Activated naive CD8-positive, alpha-beta T cell treated with anti-CD3 and anti-CD28 coated beads, Interleukin-2, amount 50 U/mL, for 16 hours (primary cell): ENCODE results near the gene ID2.
A peak's percentile ranks its signal among the peaks of the same experiment; 100 is the strongest.

Experiments
- DNase-seq: peaks from one replicate; pipeline ENCODE4 v3.0.0-alpha.2; 2020; ENCODE audit warnings: low read depth, low spot score

Gene ID2, protein sequence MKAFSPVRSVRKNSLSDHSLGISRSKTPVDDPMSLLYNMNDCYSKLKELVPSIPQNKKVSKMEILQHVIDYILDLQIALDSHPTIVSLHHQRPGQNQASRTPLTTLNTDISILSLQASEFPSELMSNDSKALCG

DNA sequence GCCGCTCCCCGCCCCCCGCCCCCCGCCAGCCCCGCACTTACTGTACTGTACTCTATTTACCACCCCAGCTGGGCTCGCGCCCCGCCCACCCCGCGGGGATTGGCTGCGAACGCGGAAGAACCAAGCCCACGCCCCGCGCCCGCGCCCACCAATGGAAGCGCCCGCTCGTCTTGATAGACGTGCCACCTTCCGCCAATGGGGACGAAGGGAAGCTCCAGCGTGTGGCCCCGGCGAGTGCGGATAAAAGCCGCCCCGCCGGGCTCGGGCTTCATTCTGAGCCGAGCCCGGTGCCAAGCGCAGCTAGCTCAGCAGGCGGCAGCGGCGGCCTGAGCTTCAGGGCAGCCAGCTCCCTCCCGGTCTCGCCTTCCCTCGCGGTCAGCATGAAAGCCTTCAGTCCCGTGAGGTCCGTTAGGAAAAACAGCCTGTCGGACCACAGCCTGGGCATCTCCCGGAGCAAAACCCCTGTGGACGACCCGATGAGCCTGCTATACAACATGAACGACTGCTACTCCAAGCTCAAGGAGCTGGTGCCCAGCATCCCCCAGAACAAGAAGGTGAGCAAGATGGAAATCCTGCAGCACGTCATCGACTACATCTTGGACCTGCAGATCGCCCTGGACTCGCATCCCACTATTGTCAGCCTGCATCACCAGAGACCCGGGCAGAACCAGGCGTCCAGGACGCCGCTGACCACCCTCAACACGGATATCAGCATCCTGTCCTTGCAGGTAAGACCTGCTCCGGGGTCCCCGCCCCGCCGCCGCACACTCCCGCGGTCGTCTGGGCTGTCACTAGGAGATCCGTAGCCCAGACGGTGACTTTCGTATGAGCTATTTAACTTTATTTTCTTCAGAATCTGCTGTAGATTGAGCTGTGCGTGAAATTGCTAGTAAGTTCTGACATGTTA, at the start of gene ID2:
TSS of gene ID2 (plus strand) at position 271 of the 907 bp plus-strand sequence. CDS start at position 381, 110 bp downstream.
- DNase-seq, result peak; percentile 98

DNA sequence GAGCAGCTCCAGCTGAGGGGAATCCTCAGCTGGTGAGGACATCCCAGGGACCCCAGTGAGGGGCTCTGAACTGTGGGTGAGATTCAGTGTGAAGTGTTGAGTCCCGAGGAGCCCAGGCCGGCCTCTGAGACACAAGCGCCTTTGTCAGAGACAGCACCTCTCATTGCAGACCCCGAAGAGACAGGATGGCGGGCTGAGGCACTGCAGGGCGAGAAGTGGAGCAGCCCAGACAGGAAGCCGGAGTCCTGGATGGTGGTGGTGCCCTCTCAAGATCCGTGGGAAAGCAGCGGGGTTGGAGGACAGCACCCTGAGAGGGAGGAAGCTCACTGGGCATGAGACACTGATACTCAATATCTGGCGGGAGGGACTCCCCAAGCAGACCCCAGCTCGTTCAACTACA, 49.1 kb upstream of the ID2 start:
- DNase-seq, result no peak

DNA sequence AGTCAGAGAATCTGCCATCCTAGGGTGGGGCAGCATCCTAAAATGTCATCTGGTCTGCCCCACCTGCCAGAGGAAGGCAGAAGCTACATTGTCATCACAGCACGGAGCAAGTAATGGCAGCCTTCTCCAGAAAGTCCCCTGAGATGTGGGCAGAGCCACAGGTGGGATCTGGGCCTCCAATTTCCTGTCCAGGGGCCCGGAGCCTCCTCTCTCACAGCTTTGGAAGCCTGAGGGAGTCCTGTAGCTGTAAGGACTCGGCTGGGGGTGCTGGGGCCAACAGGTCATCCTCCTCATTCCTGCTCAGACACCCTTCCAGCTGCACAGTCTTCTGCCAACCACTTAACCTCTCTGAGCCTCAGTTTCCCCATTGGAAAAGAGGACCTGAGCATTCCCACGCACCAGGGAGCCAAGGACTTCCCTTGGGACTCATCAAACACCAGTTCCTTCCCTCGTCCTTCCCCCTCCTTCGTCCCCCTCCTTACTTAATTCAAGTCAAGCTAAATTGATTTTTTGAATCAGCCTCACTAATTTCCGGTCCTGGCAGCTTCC, 48.6 kb upstream of the ID2 start:
- DNase-seq, result no peak

DNA sequence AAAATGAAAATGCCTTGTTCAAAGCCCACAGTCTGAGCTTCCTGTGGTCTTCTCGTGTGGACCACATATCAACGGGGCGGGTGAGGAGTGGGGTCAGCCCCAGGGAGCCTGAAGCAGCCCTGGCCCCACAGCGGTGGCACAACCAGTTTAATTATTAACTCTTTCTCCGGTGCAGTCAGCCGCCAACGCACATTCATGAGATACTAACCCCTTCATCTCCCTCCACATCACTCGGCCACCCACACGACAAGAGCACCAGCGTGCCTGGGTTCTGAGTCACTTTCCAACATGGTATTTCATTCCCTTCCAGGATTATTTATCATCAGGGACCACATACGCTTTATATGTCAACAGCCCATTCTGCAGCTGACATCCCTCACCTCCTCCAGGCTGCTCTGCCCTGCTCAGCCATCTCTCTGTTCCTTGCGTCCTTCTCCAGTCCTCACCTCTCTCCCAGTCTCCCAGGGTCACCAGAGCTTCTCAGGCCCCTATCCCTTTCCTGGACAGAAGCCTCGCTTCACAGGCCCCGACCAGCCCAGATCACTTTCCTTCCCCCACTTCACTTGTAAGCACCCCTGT, 48.0 kb upstream of the ID2 start:
- no peak for DNase-seq

DNA sequence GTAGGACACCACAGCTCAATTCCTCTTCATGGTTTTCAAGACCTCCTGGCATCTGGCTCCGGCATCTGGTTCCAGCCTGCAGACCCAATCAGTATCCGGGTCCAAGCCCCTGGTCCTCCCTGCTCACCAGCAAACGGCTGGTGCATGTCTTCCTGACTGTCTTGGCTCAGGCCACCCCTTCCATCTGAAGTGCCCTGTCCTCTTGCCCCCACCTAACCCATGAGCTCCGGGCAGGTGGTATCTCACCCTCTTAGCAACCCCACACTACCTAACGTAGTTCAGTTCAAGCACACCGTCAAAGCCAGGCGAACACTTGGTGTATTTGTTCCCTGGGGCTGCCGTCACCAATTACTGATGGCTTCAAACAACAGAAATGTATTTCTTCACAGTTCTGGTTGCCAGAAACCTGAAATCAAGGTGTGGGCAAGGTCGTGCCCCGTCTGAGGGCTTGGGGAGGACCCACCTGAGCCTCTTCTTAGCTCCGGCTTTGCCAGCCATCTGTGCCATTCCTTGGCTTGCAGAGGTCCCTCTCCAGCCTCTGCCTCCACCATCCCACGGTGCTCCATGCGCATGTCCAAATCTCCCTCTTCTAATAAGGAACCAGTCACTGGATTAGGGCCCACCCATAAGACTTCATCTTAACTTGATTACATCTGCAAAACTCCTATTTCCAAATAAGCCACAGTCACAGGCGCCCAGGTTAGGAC, 47.2 kb upstream of the ID2 start:
- DNase-seq, result no peak

DNA sequence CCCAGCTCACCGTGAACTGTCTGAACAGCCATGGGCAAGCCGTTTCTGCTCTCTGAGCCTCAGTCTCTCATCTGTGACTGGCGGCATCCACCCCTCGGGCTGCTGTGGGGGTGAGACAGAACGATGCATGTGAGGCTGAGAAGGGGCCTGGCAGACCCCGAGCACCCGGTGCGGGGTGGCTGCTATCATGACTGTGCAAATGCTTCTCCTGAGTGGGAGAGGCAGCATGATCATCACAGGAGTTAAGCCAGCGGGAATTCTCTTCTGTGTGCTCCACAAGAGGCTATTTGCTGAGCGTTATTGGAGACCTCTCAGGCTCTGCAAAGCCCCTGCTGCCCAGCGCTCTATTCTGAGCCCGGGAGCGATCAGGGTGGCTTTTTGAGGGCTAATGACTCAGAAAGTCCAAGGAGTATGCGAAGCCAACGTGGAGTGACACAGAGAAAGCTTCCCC, 45.8 kb upstream of the ID2 start:
- DNase-seq, result no peak

DNA sequence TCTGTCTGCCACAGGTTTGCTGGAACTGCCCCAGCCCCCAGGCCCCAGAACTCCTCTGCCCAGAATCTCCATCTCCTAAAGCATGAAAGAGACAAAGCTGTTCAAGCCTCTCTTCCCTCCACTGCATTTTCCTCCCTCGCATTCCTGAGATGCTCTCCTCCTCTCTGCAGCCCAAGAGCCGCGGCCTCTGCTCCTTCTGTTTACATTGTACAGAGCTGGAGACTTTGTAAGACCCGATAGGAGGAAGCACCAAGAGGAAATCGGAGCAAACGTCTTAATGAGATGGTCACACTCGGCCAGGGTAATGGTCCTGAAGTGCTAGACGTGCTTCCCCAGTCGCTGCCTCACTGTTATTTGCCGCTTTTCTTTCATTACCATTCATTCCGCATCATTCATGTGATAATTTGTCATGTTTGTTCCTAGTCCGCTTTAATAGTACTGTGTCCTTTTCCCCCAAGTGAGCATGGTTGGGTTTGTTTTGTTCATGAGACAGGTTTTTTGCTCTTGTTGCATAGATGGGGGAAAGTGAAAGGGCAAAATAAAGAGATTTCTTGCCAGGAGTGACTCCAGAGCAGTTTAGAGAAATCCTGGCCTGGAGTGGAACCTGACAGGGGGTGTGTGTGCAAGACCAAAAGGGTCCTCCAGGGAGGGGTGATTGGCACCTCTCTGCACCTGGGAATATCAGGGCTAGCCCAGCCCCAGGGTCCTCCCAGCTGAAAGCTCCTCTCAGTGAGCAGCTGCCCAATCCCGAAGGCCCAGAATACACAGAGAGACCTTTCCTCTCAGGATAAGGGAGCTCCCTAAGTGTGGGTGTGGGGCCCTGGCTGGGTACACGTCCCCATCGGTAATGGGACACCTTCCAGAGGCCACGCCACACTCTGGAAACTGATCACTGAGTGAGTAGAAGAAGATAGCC, 44.9 kb upstream of the ID2 start:
- DNase-seq, result no peak

DNA sequence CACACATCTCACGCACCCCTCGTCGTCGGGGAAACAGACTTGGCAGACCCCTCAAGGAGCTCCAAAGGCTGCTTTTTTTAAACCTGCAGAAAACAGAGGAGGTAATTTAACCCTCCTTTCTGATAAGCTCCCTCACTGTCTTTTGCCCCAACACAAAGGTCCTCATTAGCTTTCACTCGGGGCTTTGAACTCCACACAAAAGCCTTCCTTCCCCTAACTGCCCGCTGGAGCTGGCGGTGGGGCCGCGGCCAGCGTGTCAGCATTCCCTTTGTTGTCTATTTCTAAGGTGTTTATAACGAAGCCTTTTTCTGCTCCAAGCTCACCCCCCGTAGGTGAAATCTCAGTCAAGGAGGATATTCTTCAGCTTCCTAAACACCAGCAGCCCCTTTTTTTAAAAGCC, 43.5 kb upstream of the ID2 start:
- DNase-seq, result no peak

DNA sequence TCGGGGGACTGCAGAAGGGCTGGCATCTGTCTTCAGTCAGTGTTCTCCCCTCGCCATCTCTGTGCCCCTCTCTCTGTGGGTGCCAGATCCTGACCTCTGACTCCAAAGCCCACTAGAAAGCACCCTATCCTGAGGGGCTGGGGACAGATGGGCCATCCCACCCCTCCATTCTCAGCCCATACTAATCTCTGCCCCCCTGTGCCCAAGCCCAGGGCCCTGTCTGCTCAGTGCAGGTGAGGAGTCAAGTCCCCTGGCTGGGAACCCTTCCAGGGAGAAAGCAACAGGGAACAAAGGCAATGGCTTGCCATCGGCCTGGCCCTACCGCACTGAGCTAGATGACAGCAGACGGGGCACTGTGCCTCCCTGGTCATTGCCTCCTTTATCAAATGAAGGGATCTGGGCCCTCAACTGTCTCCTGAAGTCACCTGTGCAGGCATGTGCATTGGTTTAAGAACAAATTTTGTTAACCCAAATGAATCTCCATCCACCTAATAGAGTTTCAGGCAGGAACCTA, 42.7 kb upstream of the ID2 start:
- no peak for DNase-seq

DNA sequence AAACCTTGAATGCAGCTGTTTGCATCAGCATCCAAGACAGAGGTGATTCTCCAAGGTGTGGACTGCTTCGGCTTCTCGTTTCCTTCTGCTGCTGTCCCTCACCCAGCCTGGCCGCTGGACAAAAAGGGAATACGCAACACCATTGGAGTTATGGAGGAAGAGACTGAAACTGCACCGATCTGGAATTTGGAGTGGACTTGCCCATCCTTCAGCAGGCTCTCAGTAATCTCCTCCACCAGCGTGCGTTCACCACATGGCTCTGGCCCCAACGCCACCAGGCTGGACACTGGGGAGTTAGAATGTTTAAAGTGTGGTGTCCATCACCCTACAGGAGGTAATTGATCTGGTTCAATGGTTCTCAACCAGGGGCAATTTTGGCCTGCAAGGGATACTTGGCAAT, 41.4 kb upstream of the ID2 start:
- DNase-seq, result no peak

DNA sequence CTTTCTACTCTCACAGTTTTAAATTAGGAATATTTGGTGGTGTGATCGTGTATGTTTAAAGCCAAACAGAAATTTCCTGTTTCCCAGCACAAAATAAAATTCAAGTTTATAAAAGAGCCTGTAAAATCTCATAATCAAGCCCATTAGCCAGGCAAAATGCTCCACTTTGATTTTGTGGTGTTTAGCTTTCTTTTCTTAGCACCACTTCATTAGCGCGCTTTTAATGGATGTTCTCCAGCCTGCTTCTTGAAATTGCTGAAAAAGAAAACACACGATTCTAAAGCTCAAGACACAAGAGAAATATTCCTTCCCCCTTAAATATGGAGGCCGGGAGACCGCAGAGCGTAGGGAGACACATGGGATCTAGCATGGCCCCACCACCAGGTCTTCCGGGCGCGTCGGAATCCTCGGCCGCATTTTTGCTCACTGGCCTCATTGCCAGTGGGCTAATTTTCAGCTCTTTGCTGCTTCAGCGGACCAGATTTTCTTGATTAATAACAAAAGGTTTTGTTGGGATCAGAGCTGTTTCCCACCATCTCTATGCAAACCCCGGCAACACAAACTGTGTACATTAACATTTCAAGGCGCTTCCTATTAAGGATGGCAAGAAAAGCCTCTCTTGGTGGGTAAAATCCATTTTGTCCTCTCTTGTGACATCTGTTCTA, 40.4 kb upstream of the ID2 start:
- DNase-seq, result no peak

DNA sequence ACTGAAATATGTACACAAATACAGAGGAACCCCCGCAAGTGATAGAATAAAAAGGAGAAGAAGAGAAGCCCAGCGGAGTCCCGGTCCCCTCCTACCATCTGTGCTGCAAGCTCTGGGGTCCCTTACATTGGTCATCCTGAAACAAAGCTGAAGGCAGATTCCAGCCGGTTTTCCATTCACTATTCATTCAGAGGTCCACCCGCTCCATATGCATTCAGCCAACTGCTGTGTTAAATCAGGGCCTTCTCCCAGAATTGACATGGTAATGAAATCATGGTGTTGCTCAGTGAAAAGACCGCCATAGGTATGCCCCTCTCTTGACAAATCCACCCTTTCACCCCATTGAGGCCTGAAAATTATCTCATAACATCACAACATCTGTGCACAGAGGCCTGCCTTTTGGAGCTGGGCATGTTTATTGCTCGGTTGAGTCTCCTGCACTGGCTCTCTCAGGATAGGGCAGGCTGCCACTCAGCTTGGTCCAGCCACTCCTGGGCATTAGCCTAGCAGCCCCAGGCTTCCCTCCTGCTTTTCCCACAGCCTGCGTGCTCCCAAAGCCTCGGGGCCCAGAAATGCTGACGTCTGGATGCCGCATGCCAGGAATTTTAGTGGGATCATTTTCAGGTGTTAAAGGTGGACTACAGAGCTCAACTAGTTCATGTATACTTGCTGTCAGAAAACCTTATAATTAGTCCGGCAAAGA, 39.3 kb upstream of the ID2 start:
- DNase-seq, result no peak

DNA sequence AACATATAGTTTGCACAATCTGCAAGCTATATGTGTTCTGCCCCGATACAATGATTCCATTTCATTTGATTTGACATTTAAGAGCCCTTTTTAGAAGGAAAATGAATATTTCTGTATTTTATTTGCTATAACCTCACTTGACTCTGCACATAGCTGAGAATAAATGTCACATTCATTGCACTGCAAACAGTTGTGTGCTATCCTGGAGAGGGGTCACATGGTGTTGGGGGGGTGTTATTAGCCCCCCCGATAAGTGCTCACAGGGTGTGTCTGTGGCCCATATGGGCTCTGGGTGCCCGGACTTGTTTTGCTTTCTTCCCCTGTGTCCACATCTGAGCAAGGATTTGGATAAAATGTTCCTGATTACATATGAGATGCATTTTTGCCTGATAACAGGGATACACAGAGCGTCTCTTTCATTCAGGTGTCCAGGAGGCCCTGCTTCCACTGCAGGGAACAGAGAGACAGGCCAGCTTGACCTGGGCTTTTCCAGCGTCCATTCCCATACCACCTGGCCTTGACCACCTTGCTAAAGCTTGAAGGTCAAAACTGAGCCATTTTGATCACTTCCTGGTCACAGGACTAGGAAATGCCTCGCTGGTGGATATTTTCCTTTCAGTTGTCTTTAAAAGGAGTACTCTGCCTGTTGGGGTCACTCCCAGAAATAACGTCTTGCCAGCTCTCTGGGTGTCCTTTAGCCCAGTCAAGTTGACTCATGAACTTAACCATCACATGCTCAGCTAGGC, 38.4 kb upstream of the ID2 start:
- no peak for DNase-seq

DNA sequence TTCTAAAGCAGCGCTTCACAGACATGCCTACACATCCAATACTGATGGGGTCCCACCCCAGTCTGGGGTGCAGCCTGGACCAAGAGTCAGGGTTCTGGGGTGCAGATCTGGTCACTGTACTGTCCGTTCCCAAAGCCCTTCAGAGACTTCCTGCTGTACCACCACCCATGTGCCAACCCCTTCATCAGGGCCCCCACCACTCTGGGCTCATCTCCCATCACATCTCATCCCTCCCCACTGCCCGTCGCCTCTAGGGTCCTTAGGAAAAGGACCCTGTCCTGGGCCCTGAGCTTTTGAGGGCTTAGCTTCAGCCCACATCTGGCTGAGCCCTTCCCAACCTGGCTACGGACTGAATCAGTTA, 37.9 kb upstream of the ID2 start:
- no peak for DNase-seq

DNA sequence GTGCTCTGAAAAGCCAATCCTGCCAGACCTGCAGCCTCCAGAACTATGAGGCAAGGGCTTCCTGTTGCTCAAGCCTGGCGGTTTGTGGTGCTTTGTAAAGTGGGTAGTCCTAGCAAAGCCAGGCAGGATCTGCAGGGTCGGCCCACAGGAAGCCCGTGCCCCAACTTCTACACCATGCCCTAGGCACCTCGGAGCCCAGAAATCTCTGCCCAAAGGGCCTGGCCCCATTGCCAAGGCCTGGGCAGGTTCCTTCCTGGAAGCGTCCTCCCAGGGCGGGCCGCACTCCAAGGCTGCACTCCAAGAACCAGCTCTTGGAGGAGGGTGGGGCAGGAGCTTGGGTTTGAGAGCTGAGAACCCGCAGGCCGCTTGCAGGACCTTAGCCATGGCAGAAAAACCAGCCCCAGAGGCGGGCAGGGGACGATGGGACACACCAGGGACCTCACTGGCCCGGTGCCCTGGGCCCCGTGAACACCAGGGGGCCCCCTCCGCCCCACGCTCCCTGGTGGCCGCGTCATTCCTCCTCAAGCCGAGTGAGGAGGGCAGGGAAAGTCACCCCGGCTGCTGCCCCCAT, 37.2 kb upstream of the ID2 start:
- no peak for DNase-seq

DNA sequence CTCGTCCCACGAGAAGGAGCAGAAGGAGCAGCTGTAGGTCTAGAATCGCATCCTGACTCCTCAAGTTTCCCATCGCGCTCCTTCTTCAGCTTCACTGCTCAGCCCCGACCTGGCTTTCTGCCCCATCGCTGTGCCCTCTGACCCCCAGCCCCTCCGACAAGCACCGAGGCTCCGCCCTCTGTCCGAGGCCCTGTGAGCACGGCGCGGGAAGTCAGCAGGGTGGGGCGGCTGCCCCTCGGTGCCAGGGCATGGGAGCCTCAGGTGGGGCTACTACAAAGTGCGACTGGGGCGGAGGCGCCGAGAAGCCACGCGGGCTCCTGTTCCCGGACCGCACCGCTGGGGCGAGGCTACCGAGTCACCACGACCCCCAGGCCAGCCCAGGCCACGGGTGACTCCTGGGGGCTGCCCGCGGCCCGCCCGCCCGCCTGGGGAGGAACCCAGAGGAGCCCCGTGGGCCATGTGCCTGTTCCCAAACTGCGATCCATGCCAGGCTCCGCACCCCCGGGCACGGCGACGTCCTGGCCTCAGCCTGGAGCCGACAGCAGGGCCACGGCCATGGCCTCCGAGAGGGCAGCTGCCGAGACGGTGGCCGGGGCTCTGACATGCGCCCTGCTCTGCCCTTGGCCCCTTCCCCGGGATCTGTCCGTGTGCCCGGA, 36.6 kb upstream of the ID2 start:
- DNase-seq, result no peak

DNA sequence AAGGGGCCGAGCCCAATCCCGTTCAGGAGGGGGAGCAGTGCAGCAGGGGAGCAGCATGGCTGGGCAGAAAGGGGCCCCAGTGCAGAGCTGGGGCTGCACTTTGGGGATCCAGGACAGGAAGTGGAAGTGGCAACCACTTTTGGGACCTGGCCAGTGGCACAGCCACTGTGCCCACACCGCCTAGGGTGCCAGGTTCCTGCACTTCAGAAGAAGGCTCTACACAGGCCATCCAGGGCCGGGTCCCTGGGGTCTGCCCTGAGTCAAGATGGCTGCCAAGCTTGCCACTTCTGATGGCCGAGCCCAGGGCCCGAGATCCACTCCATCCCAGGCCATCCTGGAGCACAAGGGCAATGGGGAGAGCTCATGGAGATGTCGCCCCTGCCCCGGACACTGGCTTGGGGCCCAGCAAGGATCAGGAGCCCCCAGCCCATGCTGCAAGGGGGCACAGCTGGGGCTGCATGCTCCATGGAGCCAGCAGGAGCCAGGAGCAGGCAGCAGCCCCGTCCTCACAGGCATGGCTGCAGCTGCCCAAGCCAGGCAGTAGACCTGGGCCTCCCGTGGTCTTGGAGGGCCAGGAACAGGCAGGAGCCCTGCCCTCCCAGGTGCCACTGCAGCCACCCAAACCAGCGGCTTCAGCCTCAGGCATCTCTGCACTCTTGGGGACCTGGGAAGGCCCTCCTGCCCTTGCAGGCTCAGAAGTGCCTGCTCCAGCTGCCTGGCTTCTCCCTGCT, 35.0 kb upstream of the ID2 start:
- DNase-seq, result no peak
